Mesodermal cell (in vitro differentiated cells): Measurements from ENCODE around the gene GAD2.
A peak's percentile ranks its signal among the peaks of the same experiment; 100 is the strongest.

ENCODE experiments used
- H3K27ac ChIP-seq: 2 replicates; pipeline ENCODE4 v1.7.0; 2013; ENCODE audit warnings: mild to moderate bottlenecking, low read depth, low read length, moderate library complexity; ENCODE audit not compliant: severe bottlenecking
- H3K36me3 ChIP-seq: 2 replicates; pipeline ENCODE4 v1.7.1; 2013; ENCODE audit warnings: mild to moderate bottlenecking, low read length, moderate library complexity; ENCODE audit not compliant: control insufficient read depth, insufficient read depth
- H3K4me1 ChIP-seq: one replicate; pipeline ENCODE4 v1.7.1; 2013; ENCODE audit warnings: mild to moderate bottlenecking, low read length; ENCODE audit not compliant: insufficient read depth, control insufficient read depth, poor library complexity, severe bottlenecking
- H3K4me3 ChIP-seq: 2 replicates; pipeline ENCODE4 v1.7.0; 2013; ENCODE audit warnings: low read length, control low read depth, mild to moderate bottlenecking; ENCODE audit not compliant: insufficient read depth, poor library complexity, severe bottlenecking; ENCODE audit errors: extremely low read depth
- H3K9me3 ChIP-seq: 2 replicates; pipeline ENCODE4 v1.7.1; 2013; ENCODE audit warnings: mild to moderate bottlenecking, low read length, moderate library complexity; ENCODE audit not compliant: control insufficient read depth
- WGBS, 2 experiments: methylation state at CpG; one replicate each; pipeline ENCODE4 v1.1.5; 2013; ENCODE audit warnings: missing lambda C conversion rate in 2 of 2; ENCODE audit not compliant: insufficient coverage in 2 of 2; 5-methylcytosine and 5-hydroxymethylcytosine counted together

The GAD2 gene

DNA sequence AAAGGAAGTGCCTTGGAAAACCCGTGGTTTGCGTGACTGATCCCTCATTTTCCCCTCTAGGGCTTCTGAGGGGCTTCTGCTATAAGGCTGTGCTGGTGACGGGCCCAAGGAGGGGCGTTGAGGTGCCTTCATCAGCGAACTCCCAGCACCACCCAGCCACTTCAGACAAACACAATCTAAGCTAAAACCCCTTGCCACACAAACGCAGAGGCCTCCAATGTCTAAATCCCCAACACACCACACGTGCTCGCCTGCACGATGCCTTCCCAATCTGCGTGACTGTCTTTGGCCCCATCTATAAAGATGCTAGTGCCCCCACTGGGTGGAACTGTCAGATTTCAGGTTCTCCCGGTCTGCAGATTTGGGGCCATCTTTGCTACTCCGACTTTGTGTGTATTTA, 4.1 kb upstream of the GAD2 start:
- Histone ChIP-seq H3K36me3 (no peaks in the 10 kb centered on the region), H3K9me3 (no peaks in the 10 kb centered on the region), H3K4me1 (peaks cover 17% of the 10 kb centered on the region), H3K27ac (no peak overlapping the region), H3K4me3 (no peak overlapping the region)
- WGBS, 2 experiments, result 54 to 69% methylated on average over 5 to 10 of the region's 12 CpGs

DNA sequence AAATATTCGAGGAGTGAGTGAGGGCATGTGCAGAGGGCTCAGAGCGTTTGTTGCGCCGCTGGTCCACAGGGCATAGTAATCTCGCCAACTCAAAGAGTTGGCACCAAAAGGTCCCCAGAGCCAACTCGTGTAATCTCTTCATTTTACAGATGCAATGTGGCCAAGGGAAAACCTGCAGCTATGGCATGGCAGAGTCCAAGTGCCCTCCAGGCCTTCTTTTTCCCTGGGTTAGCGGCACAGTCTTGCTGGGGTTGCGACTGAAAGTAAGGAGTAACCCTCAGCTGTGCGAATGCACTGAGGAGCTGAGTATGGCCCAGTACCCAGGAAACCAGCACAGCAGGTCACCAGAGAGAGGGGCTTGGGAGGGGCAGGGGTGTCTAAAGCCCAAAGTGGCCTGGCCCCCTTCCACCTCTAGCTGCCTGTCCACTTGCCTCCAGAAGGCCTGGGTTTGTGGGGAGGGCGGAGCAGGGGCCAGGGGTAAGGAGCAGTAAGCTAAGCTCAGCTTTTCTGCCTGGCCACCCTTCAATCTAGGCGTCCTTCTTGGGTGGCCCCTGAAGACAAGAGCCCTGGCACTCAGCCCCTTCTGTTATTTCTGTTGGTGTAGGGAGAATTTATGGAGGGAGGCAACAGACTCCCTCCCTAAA, 3.3 kb upstream of the GAD2 start:
- Histone ChIP-seq H3K4me1 (peaks cover 24% of the 10 kb centered on the region), H3K4me3 (no peak overlapping the region), H3K36me3 (no peaks in the 10 kb centered on the region), H3K27ac (no peak overlapping the region), H3K9me3 (no peaks in the 10 kb centered on the region)
- WGBS, 2 experiments, result 61 to 71% methylated on average over 11 of the region's 11 CpGs

DNA sequence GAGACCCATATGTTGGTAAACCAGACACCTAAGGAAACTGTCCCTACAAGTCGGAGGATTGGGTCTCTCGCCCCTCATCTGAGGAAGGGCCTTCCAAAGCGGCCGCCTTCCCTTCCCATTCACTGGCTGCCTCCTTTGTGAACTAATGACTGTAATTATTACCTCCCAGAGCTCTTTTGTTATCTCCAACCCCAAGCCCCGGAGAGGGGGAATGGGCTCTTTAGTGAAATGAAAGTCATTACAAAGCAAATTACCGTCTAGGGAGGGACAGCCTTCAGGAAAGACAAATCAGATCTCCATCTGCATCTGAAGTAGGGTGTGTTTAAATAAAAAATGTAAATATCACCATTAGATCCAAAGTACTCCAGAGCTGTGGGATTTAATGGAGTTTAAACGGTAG, 2.6 kb upstream of the GAD2 start:
- Histone ChIP-seq H3K27ac (no peak overlapping the region), H3K9me3 (no peaks in the 10 kb centered on the region), H3K36me3 (no peaks in the 10 kb centered on the region), H3K4me3 (no peak overlapping the region), H3K4me1 (peaks cover 24% of the 10 kb centered on the region)
- 0 to 20% methylated on average over 1 to 2 of the region's 7 CpGs for WGBS, 2 experiments

DNA sequence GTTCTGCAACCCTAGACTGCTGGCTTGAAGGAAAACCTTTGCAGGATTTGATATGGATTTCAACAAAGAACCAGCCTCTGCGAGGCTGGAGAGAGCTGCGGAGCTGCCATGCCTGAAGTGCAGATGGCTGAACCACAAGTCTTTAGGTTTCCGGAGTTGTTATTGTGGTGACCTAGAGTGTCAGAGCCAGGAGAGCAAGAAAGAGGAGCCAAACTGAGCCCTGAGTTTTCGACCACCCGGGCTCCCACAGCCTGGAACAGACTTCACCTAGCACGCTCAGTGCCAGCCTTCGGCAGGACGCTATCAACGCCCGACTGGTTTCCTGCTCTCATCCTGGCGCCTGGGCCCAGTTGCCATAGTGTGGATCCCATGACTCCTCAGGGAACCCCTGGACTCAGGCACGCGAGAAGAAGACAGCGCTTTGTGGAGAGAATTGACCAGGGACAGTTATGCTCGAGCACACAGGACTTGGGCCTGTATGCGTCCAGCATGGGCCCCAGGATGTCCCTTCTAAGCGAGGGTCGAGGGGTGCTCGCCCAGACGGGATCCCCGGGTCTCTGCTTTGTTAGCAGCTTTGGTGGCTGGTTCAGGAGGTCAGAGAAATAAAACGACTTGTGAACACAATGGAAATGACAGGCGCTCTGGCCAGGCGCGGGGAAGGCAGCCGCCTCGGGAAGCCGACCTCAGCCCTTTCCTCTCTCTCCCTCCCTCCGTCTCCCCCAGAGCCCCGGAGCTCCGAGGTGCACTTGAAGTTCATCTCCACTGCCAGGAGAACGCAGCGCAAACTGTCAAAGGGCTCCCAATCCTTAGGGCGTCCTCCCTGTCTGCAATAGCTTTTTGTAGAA, 1.8 kb upstream of the GAD2 start:
- WGBS, 2 experiments, result 2 to 4% methylated on average over 32 to 34 of the region's 34 CpGs
- no peaks in the 10 kb centered on the region for H3K36me3 ChIP-seq
- H3K27ac ChIP-seq, result no peak overlapping the region
- no peaks in the 10 kb centered on the region for H3K9me3 ChIP-seq
- peaks cover 24% of the 10 kb centered on the region for H3K4me1 ChIP-seq
- no peak overlapping the region for H3K4me3 ChIP-seq

DNA sequence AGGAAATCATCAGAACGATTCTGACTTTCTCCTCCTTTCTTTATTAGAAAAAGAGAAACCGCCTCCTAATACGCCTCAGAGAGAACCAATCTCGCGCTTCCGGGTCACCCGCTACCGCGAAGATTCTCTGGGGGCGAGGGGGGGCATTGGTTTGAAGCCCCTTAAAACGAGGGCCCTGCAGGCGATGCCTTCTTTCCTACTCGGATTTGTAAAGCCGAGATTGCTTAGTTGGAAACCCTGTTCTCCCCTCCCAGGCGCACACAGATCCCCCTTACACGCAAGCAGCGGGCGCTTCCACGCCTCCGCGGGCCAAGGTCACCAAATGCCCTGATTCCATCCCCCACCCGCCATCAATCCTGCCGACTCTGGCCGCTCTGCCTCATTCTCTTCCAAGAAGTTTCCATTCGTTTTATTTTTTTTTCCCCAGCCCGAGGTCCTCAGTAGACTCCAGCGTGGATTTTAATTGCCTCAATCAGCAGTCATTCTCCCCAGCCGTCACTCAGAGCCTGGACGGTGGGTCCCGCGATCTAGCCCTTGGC, 1.1 kb upstream of the GAD2 start:
- Histone ChIP-seq H3K27ac (no peak overlapping the region), H3K9me3 (no peaks in the 10 kb centered on the region), H3K36me3 (no peaks in the 10 kb centered on the region), H3K4me3 (peak overlapping the region; percentile 10), H3K4me1 (peaks cover 24% of the 10 kb centered on the region)
- 1 to 2% methylated on average over 28 to 29 of the region's 31 CpGs for WGBS, 2 experiments

DNA sequence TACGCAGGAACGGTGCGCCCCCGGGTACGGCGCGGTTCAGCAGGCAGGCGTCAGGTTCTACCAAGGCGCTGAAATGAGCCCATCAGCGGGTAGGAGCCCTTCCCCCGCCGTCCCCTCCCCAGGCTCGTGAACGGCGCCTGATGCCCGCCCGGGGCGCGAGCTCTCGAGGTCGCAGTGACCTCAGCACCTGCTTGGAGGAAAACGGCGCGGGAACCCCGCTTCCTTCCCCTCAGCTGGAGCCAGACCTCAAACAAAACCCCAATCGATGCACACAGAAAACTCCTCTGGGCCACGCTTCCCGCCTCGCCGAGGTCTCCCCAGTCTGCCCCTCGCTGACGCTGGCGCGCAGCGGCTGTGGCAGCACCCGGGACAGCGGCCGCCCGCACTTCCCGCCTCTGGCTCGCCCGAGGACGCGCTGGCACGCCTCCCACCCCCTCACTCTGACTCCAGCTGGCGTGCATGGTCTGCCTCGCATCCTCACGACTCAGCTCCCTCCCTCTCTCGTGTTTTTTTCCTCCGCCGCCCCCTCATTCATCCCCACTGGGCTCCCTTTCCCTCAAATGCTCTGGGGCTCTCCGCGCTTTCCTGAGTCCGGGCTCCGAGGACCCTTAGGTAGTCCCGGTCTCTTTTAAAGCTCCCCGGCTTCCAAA, 514 bp upstream of the GAD2 start:
- peaks cover 24% of the 10 kb centered on the region for H3K4me1 ChIP-seq
- WGBS, 2 experiments, result 0% methylated on average over 27 to 50 of the region's 57 CpGs
- H3K36me3 ChIP-seq, result no peaks in the 10 kb centered on the region
- no peak overlapping the region for H3K27ac ChIP-seq
- H3K4me3 ChIP-seq, result peak overlapping the region; percentile 22
- H3K9me3 ChIP-seq, result no peaks in the 10 kb centered on the region

DNA sequence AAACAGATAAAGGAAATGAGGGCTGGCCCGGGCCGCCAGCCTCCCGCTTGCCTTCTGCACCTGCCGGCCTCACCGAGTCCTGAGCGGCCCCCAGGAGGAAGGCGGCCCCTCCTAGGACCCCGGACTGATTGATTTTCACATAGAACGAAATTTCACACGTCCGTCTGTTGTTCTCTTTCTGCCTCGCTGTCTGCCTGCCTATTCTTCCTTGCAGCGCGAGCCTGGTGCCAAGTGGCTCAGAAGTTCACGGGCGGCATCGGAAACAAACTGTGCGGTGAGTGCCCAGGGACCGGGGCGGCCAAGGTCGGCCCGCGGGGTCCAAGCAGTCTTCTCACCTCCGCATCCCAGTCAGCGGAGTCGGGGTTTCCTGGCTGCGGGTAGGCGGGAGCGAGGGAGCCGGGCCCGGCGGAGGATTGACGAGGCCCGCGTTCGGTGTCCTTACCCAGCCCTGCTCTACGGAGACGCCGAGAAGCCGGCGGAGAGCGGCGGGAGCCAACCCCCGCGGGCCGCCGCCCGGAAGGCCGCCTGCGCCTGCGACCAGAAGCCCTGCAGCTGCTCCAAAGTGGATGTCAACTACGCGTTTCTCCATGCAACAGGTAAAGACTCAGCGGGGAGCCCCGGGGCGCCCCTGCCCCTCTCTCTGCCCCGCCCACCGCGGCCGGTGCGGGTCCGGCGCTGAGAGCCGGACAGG, 967 bp downstream of the GAD2 start:
- Histone ChIP-seq H3K36me3 (no peaks in the 10 kb centered on the region), H3K4me1 (peaks cover 27% of the 10 kb centered on the region), H3K9me3 (no peaks in the 10 kb centered on the region), H3K27ac (no peak overlapping the region), H3K4me3 (peak overlapping the region; percentile 14)
- WGBS, 2 experiments, result 0 to 1% methylated on average over 58 to 64 of the region's 64 CpGs

DNA sequence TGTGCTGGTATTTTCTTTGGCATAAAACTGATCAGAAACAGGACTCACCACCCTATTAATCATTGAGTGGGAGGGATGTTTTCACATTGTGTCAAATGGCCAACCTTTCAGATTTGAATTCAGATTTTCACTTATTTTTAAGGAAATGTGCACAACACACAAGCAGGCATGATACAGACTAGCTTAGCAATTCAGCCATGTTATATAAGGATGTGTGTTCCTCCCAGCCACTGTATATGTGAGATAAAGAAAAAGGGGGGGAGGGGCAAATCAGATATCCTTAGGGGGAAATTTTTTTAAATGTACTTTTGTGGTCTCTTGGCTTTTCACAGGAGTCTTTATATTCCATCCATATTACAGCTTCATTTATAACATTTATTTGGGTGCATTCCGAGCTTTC, 3.1 kb downstream of the GAD2 start:
- Histone ChIP-seq H3K9me3 (no peaks in the 10 kb centered on the region), H3K4me1 (peaks cover 28% of the 10 kb centered on the region), H3K36me3 (no peaks in the 10 kb centered on the region), H3K4me3 (no peak overlapping the region), H3K27ac (no peak overlapping the region)
- 100% methylated on average over 1 of the region's 1 CpG; no CpG with 5 or more reads in 1 of the 2 experiments for WGBS, 2 experiments

DNA sequence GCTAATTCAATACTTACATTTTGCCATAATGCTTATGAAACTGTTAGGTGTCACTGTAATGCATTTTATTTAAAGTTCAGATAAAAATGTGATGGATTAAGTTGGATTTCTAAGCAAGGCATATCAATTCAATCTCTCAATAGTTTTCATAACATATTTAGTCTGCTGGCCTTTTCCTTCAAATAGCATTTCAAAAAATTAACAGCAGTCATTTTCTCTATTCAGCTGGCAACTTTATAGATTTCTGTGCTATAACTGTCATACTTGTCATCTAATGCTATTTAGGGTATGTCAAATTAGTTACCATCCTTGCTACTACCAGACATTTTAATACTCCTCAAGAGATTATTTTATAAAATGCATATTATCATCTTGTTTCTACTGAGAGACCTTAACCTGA, 4.3 kb downstream of the GAD2 start:
- Histone ChIP-seq H3K36me3 (no peaks in the 10 kb centered on the region), H3K27ac (no peak overlapping the region), H3K4me3 (no peak overlapping the region), H3K9me3 (no peaks in the 10 kb centered on the region), H3K4me1 (peaks cover 21% of the 10 kb centered on the region)

DNA sequence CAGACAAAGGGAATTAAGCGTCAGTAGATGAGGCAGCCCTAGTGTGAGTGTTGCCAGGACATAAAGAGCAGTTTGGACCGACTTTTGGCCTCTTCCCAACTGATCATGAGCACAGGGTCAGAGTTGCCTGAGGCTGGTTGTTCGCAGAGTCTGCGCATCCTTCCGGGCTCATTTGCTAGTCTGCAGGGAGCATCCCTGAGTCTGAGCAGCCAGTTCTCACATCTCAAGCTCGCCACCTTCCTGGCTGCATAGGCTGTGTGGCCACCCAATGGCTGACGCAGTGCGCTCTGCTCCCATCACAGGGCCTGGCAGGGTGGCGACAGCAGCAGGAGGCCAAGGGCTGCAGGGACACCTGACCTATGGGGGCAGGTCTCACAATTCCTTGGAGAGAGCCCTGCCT, 5.0 kb downstream of the GAD2 start:
- H3K27ac ChIP-seq, result no peak overlapping the region
- no peak overlapping the region for H3K4me3 ChIP-seq
- H3K4me1 ChIP-seq, result peaks cover 16% of the 10 kb centered on the region
- no peaks in the 10 kb centered on the region for H3K36me3 ChIP-seq
- H3K9me3 ChIP-seq, result no peaks in the 10 kb centered on the region
- 72 to 73% methylated on average over 9 of the region's 9 CpGs for WGBS, 2 experiments
